GM18867 (cell line): ENCODE data around the gene ZNF157.

Experiments used
- ATAC-seq: cut with Tn5 transposase; IDR thresholded peaks from one replicate; pipeline ENCODE4 v1.9.1; 2021; ENCODE audit warnings: mild to moderate bottlenecking, moderate library complexity; ENCODE audit not compliant: unreplicated experiment

The ZNF157 gene

GRCh38 chrX:47446431-47446830, 76.1 kb downstream of the ZNF157 start:
- ATAC-seq: no peak

- no peak for ATAC-seq
These were observed 76.6 kb downstream of the ZNF157 start for GRCh38 chrX:47446971-47447370.

DNA sequence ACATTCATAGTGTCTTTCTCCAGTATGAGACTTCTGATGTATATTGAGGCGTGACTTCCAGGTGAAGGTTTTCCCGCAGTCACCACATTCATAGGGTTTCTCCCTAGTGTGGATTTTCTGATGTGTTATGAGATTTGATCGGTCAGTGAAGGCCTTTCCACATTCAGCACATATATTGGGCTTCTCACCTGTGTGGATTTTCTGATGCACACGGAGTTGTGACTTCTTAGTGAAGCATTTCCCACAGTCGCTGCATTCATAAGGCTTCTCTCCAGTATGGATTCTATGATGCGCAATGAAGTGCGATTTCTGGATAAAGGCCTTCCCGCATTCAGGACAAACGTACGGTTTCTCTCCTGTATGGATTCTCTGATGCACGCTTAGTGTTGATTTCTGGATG, 77.2 kb downstream of the ZNF157 start:
- no peak for ATAC-seq

- ATAC-seq: no peak
These were observed 77.9 kb downstream of the ZNF157 start for GRCh38 chrX:47448165-47448806.

DNA sequence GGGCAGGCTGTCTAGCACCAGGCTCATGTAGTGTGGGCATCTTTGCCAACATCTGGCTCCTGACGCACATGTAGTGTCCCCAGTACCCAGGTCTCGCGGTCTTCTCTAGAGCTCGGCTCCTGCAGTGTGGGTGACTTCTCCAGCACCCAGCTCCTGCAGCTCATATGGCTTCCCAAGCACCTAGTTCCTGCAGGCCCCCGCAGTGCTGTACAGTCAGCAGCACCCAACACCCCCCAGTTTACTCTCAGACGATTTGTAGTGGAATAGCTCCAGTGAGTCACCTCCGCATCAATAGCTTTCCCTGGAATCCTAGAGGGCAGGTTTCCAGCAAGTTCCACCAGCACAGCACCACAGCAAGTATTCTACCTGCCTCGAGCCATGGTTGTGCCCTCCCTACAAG, 81.7 kb downstream of the ZNF157 start:
- ATAC-seq: no peak

GRCh38 chrX:47456080-47456479, 85.7 kb downstream of the ZNF157 start:
- ATAC-seq: no peak

GRCh38 chrX:47458528-47458927, 88.2 kb downstream of the ZNF157 start:
- no peak for ATAC-seq

- ATAC-seq: no peak
These were observed 90.2 kb downstream of the ZNF157 start for GRCh38 chrX:47460561-47460960.
